NCI-H146 treated with DMSO at 0.1 percent for 48 hours (cell line): Measurements from ENCODE around the gene PYGL.
"Not testable (repeated sequence)": the region's sequence is repeated elsewhere in the genome, so short reads cannot be mapped to it uniquely, and the experiment has no call there.

ENCODE experiments used
- DNase-seq: peaks from one replicate; lab custom pipeline; 2025; ENCODE audit not compliant: unreplicated experiment; lab: John Stamatoyannopoulos, UW

PYGL gene

GRCh38 chr14:50943943-50944646, at the start of gene PYGL:
Gene PYGL (minus strand): TSS chr14:50944483. CDS start chr14:50944403, 80 bp downstream.
- peak; percentile 11 for DNase-seq

GRCh38 chr14:50985859-50986331, 41.6 kb upstream of the PYGL start:
- no peak for DNase-seq

DNA sequence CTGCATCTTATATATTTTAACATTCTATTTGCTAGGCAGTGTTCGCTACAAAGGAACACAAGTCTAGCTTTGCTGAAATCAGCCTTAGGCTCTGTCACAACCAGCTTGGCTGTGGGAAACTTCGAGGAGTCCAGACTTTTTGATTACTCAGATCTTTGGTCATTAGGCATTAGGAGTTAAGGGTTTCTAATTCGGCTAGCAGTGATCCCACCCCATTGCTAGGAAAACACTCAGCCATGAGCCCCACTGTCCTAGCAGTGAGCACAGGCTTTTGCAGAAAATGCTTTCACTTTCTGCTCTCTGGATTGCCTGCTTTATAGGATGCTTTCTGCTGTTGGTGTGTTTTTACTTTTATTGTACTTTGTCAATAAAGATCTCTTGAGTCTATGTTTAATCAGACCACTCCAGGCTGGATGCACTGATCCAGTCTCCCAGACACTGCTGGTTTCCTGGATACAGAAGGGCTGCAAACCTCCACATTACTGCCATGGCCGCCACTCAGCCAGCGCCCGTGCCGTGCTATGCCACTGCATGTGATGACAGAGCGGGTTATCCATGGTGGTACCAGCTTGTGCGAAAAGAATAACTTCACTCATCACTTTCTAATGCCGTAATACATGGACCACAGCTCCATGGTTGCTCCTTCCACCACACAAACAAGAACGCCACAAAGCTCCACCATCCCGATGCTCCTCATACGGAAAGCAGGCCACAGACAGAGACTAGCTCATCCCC, 41.0 kb upstream of the PYGL start:
- DNase-seq: no peak

DNA sequence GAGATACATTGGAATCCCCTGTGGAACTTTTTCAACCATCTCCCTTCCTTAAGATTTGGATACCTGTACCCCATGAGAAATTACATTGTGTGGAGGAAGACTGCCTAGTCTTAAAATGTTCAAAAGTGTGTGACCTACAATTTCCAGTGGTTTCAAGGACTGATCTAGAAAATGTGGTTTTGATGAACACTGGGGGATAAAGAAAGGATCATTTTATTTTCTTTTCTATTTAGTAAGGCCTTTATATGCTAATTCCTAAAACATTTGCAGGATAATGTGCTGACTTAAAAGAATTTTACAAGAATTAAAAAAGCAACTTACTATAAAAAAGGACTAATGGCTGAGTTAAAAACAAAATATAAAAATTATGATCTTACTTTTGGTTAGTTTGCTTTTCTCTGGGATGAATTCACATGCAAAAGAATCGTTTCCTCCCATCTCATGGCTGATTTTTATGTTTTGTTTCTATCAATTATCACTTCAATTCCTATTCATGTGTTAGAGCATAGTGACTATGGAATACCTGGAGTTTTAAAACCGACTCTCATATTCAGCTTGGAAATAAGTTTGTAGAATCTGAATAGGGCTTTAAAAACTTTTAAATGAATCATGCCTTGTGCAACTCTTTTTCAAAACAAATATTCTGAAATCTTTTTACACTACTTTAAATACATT, 39.9 kb upstream of the PYGL start:
- no peak for DNase-seq

- no peak for DNase-seq
These were observed 35.9 kb upstream of the PYGL start for GRCh38 chr14:50979941-50980850.

DNA sequence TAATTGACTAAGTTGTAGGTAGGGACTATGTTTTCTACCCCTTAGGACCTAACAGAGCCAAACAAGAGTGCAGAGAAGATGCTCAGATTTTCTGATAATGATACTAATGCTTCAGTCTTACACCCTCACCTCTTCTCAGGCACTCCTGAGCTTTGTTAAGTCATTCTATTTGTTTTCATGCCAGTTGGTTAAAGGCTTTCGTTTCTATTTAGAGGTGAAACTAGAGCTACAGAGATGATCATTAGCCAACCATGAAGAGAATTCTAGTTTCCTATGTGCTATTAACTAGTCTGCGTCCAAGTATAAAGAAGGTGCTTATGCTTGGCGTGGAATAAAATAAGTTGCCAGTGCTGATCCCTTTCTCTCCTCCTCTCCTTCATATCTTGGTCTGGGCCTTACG, 34.6 kb upstream of the PYGL start:
- no peak for DNase-seq

DNA sequence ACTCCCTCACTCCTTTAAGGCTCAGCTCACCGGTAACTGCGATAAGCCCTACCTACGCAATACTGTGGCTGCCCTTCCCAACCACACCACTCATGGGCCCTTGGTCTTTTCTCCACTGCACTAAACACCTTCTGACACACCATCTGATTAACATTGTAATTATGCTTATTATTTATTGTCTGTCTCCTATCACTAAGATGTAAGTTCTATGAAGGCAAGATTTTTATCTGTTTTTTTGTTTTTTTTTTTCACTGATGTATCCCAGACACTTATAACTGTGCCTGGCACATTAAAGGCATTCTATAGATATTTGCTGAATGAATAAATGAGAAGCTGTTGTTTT, 34.2 kb upstream of the PYGL start:
- no peak for DNase-seq

- DNase-seq: no peak
These were observed 33.7 kb upstream of the PYGL start for GRCh38 chr14:50977863-50978528.

DNA sequence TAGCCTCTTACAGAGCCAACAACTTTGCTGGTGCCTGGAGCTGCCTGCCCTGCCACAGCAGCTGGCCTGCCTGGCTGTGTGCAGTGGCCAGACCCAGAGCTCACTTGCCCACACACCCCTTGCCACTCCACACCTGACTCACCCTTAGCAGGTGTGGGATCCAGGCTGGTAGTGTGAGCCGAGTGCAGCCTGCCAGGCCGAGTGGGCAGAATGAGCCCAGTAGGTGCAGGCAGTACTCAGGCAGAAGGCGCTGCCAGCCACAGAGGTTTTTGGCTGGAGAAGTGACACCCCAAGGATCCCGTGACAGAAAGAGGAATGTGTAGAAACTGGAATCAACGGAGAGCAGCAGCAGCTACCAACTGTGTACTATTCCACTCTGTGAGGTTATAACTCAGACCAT, 29.8 kb upstream of the PYGL start:
- DNase-seq: no peak

GRCh38 chr14:50972734-50973133, 28.5 kb upstream of the PYGL start:
- no peak for DNase-seq

DNA sequence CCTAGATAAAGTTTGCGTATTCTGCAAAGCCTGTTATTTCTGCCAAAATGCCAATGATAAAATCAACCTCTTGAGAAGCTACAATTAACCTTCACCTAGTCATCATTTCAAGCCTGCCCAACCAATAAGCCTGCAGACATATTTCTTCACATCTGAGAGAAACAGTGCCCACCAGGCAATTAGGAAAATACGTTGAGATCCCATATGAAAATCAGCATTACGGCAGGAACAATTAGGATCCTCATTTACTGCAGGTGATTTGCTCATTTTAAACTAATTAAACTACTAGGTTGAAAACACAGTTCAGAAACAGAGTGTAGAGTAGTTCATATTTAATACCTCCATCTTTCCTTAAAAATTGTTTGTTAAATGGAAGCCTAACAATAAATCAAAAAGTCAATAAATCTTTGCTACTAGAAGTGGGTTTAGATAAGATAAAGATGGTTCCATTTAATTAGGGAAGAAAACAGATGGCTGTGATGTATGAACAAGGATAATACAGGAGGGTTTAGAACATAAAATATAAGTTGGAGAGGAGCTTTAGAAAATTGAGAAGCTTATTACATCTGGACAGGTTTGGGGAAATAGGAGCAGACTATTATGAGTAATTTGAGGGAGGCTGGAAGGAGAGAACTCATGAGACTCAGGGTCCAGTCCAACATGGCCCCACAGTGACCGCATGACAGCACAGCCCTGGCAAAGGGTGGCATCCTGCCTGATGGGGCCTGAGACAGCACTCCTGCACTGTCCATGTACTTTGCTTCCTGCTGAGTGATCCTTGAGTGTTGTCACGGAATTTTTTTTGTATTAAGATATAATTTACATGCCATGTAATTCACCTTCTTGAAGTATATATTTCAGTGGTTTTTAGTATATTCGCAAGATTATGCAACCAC, 26.9 kb upstream of the PYGL start:
- no peak for DNase-seq

DNA sequence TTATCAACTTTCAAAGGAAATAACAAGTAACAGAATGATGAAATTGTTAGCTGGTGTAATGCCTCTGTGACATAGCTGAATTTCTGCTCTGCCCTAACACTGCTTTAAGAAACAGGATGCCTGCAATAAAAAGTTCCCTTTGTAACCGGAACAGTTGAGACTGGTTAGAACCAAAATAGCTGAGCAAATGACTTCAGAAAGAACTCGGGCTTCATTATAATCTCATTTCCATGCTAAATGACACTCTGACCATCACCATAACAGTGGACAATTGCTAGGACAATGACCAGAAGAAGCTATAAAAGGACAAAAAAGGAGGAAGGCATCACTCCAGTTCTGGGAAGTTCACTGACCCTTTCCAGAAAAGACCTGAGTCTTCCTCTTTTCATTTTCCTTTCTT, 23.5 kb upstream of the PYGL start:
- DNase-seq: no peak

DNA sequence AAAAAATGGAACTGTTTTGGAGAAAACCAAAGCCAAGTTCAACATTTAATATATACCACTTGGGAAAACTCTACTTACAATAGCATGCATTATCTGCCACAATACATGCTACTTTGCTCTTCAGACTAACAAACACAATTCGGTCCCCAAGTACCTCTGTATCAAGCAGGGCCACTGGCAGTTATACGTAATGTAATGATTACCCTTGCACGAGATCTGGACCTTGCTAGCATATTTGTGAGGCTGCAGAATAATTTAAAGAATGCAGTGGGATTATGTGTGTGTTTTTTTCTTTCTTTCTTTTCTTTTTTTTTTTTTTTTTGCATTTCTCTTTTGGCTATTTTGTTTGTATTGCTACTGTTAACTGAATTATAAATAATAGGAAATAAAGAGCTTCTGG, 22.8 kb upstream of the PYGL start:
- no peak for DNase-seq

DNA sequence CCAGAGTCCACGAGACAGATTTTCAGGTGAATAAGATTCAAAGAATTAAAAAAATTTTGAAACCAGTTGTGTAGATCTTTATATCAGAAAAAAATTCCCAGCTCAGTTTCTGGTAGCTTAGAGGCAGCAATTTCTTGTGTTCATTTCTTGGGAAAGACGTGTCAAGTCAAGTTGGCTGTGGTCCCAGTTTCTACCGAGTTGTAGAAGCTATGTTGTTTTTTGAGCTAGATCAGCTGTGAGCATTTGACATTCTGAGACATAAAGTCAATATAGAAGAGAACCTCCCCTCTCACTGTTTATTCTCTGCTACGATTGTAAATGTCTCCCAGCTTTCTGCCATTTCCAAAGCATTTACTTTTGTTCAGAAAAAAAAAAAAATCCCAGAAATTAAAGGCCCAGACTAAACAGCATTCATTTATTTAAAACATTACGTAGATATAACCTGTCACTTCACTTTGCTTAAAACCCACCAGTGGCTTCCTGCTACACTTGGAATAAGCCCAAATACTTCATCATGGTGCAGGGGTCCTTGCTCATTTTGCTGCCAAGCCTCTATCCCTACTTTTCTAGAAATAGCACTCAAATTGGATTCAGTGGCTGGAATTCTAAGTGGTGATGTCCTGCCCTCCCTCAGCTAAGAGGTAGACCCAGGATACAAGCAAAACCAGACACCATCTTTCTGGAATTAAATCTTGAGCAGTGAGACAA, 20.6 kb upstream of the PYGL start:
- no peak for DNase-seq

- DNase-seq: no peak
These were observed 19.6 kb upstream of the PYGL start for GRCh38 chr14:50963919-50964318.

DNA sequence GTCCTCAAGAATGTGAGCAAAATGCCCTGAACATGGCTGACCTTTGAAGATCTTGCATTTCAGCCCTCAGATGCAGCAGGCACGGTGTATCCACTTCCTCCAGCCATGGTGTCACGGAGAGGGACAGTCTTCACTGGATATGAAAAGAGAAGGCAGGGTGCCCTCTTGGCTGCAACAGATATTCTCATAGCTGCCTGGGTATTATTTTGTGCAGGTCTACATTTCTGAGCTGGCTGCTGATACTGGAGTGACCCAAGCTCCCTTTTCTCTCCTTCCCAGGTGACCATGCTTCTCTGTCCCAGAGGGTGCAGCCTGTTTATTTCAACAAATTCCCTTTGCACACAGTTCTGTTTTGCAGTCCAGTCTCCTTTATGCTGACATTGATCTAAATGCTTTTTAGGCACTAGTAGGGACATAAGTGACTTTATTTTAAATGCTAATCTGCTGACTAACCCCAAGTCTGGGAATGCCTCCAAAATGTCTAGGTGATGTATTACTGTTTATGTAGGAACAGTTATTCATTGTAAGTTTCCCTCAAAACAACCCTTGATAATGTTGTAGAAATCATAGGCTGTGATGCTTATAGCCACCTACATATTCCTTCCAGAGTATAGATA, 17.4 kb upstream of the PYGL start:
- no peak for DNase-seq

GRCh38 chr14:50957296-50957695, 13.0 kb upstream of the PYGL start:
- no peak for DNase-seq

- DNase-seq: not testable (repeated sequence)
These were observed 12.1 kb upstream of the PYGL start for GRCh38 chr14:50956421-50956820.
